Measurements from ENCODE around the gene CELSR1. TPM values are rescaled to one million over a fixed set of nuclear protein-coding genes. Genes with fewer than 3 reads are reported as not detected.
A peak's percentile ranks its signal among the peaks of the same experiment; 100 is the strongest.

CELSR1 gene
- total and polyA plus RNA-seq, 2 of the 13 experiments (the other 11 are each of a cell fraction or from before 2014, with no cell fraction given), result 0.78 to 1.8 TPM

GRCh38 chr22:46367707-46368191 is 169.7 kb downstream of the CELSR1 start (continued):
- TF ChIP-seq NR2F1 (CRISPR knock-in tag; IDR thresholded peaks at IDR 0.05) (no peak), SATB2 (CRISPR knock-in tag; IDR thresholded peaks at IDR 0.05) (no peak), MAZ (IDR thresholded peaks at IDR 0.05; ENCODE audit: borderline replicate concordance, low read depth, low read length) (no peak), MAZ (CRISPR knock-in tag; IDR thresholded peaks at IDR 0.05; ENCODE audit: low read depth) (no peak), ZNF33A (CRISPR knock-in tag; IDR thresholded peaks at IDR 0.05; ENCODE audit: borderline replicate concordance) (no peak), ZNF605 (CRISPR knock-in tag; IDR thresholded peaks at IDR 0.05) (no peak), ZBTB7B (CRISPR knock-in tag; IDR thresholded peaks at IDR 0.05) (no peak), ZNF124 (CRISPR knock-in tag; IDR thresholded peaks at IDR 0.05) (0 out of 2 replicates have a peak, but pooled peaks have one; percentile 37), SIN3B (IDR thresholded peaks at IDR 0.05; ENCODE audit: low read length) (no peak), HOXA5 (CRISPR knock-in tag; IDR thresholded peaks at IDR 0.05) (no peak), CENPT (CRISPR knock-in tag; IDR thresholded peaks at IDR 0.05; ENCODE audit: low read depth) (no peak), ZNF543 (CRISPR knock-in tag; IDR thresholded peaks at IDR 0.05) (no peak), LCORL (IDR thresholded peaks at IDR 0.05) (no peak), LCORL (CRISPR knock-in tag; IDR thresholded peaks at IDR 0.05) (0 out of 2 replicates have a peak, but pooled peaks have one; percentile 37), GTF3A (CRISPR knock-in tag; conservative IDR thresholded peaks at IDR 0.05) (no peak), ERF (CRISPR knock-in tag; IDR thresholded peaks at IDR 0.05) (peak; percentile 61; the same call in 1 of the 2 replicates), SMARCE1 (IDR thresholded peaks at IDR 0.05; ENCODE audit: borderline replicate concordance) (no peak), POLR2AphosphoS2 (IDR thresholded peaks at IDR 0.05; ENCODE audit: low read depth, low read length) (no peak), ZNF383 (CRISPR knock-in tag; IDR thresholded peaks at IDR 0.05; ENCODE audit: borderline replicate concordance) (no peak), ZNF17 (CRISPR knock-in tag; IDR thresholded peaks at IDR 0.05) (no peak), ZNF567 (CRISPR knock-in tag; IDR thresholded peaks at IDR 0.05; ENCODE audit: borderline replicate concordance) (no peak)
- TF ChIP-seq, protein P1, sequence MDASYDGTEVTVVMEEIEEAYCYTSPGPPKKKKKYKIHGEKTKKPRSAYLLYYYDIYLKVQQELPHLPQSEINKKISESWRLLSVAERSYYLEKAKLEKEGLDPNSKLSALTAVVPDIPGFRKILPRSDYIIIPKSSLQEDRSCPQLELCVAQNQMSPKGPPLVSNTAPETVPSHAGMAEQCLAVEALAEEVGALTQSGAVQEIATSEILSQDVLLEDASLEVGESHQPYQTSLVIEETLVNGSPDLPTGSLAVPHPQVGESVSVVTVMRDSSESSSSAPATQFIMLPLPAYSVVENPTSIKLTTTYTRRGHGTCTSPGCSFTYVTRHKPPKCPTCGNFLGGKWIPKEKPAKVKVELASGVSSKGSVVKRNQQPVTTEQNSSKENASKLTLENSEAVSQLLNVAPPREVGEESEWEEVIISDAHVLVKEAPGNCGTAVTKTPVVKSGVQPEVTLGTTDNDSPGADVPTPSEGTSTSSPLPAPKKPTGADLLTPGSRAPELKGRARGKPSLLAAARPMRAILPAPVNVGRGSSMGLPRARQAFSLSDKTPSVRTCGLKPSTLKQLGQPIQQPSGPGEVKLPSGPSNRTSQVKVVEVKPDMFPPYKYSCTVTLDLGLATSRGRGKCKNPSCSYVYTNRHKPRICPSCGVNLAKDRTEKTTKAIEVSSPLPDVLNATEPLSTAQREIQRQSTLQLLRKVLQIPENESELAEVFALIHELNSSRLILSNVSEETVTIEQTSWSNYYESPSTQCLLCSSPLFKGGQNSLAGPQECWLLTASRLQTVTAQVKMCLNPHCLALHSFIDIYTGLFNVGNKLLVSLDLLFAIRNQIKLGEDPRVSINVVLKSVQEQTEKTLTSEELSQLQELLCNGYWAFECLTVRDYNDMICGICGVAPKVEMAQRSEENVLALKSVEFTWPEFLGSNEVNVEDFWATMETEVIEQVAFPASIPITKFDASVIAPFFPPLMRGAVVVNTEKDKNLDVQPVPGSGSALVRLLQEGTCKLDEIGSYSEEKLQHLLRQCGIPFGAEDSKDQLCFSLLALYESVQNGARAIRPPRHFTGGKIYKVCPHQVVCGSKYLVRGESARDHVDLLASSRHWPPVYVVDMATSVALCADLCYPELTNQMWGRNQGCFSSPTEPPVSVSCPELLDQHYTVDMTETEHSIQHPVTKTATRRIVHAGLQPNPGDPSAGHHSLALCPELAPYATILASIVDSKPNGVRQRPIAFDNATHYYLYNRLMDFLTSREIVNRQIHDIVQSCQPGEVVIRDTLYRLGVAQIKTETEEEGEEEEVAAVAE (CRISPR knock-in tag; IDR thresholded peaks at IDR 0.05; ENCODE audit: borderline replicate concordance), result no peak
- TF ChIP-seq, protein P2, sequence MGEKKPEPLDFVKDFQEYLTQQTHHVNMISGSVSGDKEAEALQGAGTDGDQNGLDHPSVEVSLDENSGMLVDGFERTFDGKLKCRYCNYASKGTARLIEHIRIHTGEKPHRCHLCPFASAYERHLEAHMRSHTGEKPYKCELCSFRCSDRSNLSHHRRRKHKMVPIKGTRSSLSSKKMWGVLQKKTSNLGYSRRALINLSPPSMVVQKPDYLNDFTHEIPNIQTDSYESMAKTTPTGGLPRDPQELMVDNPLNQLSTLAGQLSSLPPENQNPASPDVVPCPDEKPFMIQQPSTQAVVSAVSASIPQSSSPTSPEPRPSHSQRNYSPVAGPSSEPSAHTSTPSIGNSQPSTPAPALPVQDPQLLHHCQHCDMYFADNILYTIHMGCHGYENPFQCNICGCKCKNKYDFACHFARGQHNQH (CRISPR knock-in tag; IDR thresholded peaks at IDR 0.05), result no peak
- TF ChIP-seq, protein P3, sequence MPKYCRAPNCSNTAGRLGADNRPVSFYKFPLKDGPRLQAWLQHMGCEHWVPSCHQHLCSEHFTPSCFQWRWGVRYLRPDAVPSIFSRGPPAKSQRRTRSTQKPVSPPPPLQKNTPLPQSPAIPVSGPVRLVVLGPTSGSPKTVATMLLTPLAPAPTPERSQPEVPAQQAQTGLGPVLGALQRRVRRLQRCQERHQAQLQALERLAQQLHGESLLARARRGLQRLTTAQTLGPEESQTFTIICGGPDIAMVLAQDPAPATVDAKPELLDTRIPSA (CRISPR knock-in tag; IDR thresholded peaks at IDR 0.05; ENCODE audit: borderline replicate concordance), result no peak
- TF ChIP-seq, protein P4, sequence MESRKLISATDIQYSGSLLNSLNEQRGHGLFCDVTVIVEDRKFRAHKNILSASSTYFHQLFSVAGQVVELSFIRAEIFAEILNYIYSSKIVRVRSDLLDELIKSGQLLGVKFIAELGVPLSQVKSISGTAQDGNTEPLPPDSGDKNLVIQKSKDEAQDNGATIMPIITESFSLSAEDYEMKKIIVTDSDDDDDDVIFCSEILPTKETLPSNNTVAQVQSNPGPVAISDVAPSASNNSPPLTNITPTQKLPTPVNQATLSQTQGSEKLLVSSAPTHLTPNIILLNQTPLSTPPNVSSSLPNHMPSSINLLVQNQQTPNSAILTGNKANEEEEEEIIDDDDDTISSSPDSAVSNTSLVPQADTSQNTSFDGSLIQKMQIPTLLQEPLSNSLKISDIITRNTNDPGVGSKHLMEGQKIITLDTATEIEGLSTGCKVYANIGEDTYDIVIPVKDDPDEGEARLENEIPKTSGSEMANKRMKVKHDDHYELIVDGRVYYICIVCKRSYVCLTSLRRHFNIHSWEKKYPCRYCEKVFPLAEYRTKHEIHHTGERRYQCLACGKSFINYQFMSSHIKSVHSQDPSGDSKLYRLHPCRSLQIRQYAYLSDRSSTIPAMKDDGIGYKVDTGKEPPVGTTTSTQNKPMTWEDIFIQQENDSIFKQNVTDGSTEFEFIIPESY (CRISPR knock-in tag; IDR thresholded peaks at IDR 0.05), result peak; percentile 93
